Activated gamma-delta T cell (primary cell): ENCODE measurements around the gene TCF7.
A peak's percentile ranks its signal among the peaks of the same experiment; 100 is the strongest.

Source experiments
- DNase-seq: peaks from one replicate; lab custom pipeline; 2025; lab: John Stamatoyannopoulos, UW

The TCF7 gene

DNA sequence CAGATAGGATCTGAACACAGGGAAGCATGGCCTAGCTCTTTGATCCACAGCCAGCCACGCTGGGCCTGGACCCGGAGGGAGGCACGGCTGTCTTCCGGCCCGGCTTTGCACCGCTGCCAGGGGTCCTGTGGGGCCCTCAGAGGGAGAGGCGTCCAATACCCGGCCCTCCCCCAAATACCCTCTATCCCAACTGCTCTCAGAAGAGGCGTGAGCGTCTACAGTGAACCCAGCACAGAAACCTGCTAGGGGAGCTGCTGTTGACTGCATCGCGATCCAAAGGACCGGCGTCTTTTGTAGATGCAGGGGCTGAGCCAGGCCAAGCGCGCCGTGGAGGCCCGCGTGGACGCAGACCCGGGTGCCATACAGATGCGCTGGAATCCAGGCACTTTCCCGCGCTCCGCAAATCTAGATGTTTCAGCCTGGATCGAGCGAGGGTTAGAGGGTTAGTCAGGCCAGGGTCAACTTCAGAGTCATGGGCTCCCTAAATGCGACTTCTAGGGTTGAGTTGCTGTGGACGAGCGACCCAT, 1.1 kb upstream of the TCF7 start:
- no peak for DNase-seq

DNA sequence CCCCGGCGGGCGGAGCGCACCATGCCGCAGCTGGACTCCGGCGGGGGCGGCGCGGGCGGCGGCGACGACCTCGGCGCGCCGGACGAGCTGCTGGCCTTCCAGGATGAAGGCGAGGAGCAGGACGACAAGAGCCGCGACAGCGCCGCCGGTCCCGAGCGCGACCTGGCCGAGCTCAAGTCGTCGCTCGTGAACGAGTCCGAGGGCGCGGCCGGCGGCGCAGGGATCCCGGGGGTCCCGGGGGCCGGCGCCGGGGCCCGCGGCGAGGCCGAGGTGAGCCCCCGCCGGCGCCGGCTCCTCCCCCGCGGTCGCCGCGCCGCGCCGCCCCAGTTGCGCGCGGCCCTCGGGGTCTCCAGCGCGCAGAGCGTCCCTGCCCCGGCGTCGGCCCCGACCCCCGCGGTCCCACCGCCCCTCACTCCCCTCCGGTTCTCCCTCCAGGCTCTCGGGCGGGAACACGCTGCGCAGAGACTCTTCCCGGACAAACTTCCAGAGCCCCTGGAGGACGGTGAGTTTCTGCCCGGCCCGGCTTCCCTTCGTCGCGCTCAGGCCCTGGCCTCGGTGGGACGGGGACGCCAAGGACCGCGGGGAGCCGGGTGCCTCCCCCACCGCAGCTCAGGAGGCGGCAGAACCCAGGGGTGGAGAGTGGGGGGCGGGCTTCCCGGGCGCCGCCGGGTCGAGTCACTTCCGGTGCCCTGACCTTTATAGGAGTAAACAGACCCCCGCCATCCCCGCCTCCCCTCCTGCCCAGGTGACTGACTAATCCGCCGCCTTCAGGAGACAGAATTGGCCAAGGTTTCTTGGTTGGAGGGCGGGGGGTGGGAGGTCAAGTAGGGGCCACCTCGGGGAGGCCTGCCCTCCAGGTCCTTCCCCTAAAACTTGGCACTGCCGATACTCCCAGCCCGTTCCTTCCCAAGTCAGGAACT, 665 bp downstream of the TCF7 start:
- peak; percentile 66 for DNase-seq

DNA sequence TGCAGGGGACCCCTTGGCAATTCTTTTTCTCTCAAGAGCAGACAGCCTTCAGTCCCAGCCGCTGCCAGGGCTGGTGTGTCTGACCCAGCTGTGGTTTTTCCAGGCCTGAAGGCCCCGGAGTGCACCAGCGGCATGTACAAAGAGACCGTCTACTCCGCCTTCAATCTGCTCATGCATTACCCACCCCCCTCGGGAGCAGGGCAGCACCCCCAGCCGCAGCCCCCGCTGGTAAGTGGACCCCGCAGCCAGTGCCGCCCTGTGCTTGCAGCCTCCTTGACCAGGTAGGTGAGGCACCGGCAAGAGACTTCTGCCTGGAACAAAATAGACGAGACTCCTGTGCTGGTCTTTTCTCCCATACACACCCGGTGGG, 1.3 kb downstream of the TCF7 start:
- no peak for DNase-seq

GRCh38 chr5:134116286-134116685, 1.8 kb downstream of the TCF7 start:
- no peak for DNase-seq

GRCh38 chr5:134116789-134117761, 2.6 kb downstream of the TCF7 start:
- no peak for DNase-seq

DNA sequence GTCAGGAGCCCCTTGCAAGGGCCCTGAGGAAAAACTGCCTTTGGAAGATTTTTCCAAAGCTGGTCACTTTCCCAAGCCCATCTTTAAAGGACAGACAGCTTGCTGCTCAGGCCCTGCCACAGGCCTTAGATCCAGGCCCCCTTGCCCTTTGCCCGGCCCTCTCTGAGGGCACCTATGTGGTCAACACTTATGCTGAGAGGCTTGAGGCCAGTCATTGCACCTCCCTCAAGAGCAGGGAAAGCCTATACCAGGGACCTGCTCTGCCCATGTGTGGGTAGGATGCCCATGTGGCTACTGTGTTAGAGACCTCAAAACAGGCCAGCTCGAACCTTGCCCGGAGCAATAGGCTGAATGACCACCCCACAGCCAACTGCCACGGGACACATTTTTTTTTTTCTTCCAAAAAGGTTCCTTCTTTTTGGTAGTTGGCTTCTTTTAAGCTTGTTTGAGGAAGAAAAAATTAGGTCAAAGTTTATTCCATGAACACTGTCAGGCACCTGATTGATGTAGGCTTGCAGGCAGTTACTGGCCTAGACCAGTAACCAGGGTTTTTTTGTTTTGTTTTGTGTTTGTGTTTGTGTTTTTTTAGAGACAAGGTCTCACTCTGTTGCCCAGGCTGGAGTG, 3.8 kb downstream of the TCF7 start:
- no peak for DNase-seq

- no peak for DNase-seq
Observed at GRCh38 chr5:134119720-134120119, 5.2 kb downstream of the TCF7 start.

DNA sequence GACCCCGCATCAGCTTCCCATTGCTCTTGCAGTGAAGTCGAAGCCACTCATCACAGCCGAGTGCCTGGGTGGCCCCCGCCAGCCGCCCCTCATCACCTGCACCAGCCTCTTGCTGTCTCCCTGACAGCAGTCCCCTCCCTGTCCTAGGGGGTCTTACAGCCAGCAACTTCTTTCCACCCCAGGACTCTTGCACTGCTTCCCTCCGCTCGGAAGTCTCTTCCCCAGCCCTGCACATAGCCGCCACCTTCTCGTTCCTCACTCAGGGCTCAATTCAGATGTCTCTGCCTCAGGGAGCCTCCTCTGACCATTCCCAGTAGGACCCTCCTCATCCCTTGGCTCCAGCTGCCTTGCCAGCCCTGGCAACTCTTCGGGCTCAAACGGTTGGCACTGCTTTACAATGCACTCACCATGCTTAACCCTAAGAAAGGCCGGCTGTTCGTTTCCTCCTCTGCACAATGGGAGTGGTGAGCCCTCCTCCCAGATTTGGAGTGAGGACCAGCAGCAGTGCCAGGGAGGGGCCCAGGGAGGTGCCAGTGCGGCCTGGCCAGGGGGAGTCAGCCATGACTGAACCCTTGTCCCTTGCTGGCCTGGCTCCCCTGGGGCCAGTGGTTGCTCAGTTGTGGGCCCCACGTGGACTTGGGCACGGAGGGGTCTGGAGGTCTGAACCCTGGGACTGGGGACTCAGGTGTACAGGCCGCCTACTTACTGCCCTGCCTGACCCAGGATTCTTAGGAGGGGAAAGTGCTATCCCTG, 6.1 kb downstream of the TCF7 start:
- DNase-seq: no peak

DNA sequence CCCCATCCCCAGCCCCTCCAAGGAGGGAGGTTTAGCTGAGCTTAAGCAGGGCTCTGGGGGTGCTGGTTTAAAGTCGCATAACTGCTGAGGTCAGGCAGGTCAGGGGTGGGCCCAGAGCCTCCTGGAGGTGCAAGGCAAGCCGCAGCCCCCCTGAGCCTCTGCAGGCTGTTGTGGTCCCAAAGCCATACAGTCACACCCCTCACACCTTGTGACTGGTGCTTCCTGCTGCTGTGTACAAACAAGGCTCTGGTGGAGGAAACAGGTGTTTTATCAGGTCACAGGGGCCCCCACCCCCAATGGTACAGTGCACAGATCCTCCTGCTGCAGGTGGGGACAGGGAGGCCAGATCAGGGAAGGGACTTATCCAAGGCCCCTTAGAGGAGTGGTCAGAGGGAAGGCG, 8.0 kb downstream of the TCF7 start:
- peak; percentile 56 for DNase-seq

DNA sequence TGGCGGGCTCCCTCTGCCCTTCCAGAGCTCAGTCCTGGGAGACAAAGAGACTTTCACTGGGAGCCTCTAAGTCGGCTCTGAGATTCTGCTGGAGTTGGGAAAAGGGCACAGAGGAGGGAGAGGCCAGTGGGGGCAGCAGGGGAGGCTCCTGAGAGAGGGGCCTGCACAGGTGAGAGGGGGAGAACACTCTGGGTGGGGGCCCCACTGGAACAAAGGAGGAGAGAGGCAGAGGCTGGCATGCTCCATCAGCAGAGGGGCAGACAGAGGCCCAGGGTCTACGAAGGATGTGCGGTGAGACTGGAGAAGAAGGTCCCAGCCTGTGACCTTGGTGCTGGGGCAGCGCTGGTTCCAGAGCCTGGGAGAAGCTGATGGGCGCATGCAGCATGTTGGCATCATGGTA, 8.9 kb downstream of the TCF7 start:
- no peak for DNase-seq

DNA sequence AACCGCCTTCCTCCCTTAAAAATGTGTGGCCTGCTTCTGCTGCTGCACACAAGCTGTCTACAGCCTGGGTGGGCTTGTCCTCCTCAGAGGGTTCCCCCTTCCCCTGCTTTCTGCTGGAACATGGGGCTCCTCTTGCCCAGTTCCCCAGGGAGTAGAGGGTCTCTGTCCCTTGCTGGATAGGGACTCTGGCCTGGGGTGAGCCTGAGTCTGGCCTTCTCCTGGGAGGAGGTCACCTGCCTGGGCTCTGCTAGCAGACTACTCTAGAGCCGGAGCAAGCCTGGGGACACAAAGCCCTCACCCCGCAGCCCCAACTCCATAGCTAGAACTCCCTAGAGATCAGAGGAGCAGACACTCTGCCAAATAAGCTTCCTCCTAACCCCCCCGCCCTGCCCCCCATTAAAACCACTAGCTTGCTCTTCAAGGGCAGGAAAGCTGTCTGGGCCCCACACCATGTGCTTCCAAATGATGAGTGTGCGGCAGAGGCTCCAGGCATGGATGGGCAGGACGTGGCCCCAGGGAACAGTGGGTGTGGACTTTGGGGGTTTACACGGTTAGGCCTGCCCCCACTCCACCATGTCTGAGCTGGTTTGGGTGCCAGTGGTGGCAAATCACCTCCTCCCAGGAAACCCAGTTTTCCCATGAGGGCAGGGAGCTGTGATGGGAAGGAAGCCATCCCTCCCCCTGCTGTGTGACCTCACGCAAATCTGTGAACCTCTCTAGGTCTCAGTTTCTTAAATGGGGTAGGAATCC, 10.0 kb downstream of the TCF7 start:
- no peak for DNase-seq

- no peak for DNase-seq
Observed at GRCh38 chr5:134125039-134126015, 10.8 kb downstream of the TCF7 start.

GRCh38 chr5:134127376-134127861, 12.9 kb downstream of the TCF7 start:
- DNase-seq: peak; percentile 33

DNA sequence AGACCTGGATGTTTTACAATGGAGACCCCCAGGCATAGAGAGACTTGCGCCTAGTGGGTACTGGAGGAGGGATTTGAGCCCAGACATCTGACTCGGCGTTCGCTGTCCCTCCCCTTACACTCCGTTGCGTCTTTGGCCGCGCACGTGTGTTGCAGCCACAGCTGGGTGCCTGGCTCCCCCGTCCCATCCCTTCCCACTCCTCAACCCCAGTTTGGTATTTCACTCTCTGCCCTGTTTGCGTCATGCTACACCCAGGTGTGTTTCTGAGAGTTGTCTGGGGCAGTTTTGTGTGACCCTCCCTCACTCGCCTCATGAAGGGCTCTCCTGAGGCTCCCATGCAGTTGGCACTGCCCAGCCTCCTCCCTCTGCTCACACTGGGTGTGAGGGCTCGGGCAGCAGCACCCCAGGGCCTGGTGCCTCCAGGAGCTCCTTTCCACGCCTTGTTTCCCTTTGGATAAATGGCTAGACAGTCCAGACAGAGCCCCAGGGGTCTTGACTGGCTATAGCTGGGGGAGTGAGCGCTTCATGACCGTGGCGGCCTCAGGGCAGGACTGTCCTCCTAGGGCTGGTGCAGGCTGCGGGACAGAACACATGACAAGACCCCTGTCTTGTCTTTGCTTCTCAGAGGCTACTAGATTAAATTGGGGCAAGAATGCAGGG, 13.6 kb downstream of the TCF7 start:
- DNase-seq: no peak

DNA sequence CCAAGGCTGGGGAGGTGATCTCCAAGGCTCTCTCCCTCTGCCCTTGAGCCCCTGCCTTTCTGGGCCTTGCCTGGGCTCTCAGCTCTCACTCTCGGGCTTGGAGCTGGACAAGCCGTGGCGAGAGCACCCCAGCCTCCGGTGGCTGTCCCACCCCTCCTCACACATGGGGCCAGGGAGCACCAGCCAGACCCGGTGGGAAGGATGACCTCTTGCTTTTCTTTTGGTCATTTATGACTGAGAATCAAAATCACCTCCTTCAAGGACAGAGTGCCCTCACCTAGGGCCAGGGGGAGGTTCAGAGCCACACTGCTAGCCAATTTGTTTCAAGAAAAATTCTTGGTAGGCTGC, 14.1 kb downstream of the TCF7 start:
- no peak for DNase-seq

- DNase-seq: no peak
Observed at GRCh38 chr5:134129411-134130238, 15.1 kb downstream of the TCF7 start.

DNA sequence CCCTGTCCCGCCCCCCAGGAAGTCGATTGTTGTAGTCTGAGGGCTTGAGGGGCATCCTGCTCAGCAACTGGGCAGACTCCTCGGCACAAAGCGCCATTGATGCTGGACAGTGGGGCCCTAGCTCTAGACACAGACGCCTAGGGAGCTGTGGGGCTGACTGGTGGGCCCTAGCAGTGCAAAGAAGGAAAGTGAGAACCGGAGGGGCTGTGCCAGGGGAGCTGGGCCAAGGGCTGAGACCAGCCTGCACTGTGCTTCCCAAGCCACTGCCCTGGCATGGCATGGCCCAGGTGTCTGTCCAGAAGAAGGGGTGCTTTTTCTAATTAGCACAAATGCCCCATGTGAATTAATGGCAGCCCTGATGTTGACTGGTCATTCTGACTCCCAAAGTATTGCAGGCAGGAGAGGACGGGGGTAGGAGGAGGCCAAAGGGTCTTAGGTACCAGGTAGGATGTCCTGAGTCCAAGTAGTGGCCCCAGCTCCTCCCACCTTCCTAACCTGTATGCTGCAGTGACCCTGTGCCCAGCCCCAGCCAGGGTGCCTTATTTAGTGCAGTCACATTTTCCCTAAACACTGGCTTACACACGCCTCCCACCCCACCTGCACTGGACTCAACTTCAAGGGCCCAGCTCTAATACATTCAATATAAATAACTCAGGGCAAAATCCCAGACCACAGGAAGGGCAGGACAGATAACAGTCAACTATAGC, 15.9 kb downstream of the TCF7 start:
- DNase-seq: no peak
